OCI-LY7 (cell line): Measurements from ENCODE around the gene REEP6. TPM values are rescaled to one million over a fixed set of nuclear protein-coding genes. Genes with fewer than 3 reads are reported as not detected.

Experiments
- BruUV-seq: library from RNA; stranded (reverse); fragments of 400-500 nt; replicated peaks from 2 replicates; lab custom pipeline; 2021; lab: Mats Ljungman, UMichigan
- CTCF ChIA-PET: fragments of 300-600 bp; sonication (Branson Sonifier 250); formaldehyde crosslinking; loops from one replicate; lab custom pipeline; 2022; ENCODE audit warnings: antibody characterized with exemption; ENCODE audit not compliant: unreplicated experiment; lab: Charles Lee
- POLR2A ChIA-PET: fragments of 300-600 bp; sonication (Branson Sonifier 250); formaldehyde crosslinking; loops from one replicate; lab custom pipeline; 2022; ENCODE audit warnings: antibody characterized with exemption; lab: Charles Lee
- DNase-seq: peaks from one replicate; pipeline ENCODE4 v3.0.0-alpha.2; 2015; ENCODE audit warnings: low spot score
- H2AFZ ChIP-seq: fragments of 200-600 bp; sonication (generic), shearing (Covaris generic); 2 replicates; pipeline ENCODE4 v1.6.1; 2014; ENCODE audit warnings: mild to moderate bottlenecking, antibody characterized with exemption, low read length, moderate library complexity
- H3K27ac ChIP-seq: fragments of 200-600 bp; sonication (generic); 2 replicates; pipeline ENCODE4 v1.5.1; 2014; ENCODE audit warnings: mixed run types, low read depth, mild to moderate bottlenecking, moderate library complexity, low read length, inconsistent platforms; ENCODE audit not compliant: poor library complexity, severe bottlenecking
- H3K36me3 ChIP-seq: fragments of 200-600 bp; sonication (generic); 2 replicates; pipeline ENCODE4 v1.6.1; 2014; ENCODE audit warnings: mild to moderate bottlenecking, antibody characterized with exemption, low read length, moderate library complexity, mixed read lengths; ENCODE audit not compliant: insufficient read depth
- H3K4me1 ChIP-seq: fragments of 200-600 bp; sonication (generic); 2 replicates; pipeline ENCODE4 v1.5.1; 2014; ENCODE audit warnings: mild to moderate bottlenecking, low read length; ENCODE audit not compliant: insufficient read depth, poor library complexity, severe bottlenecking
- H3K4me2 ChIP-seq: fragments of 200-600 bp; sonication (generic); 2 replicates; pipeline ENCODE4 v1.6.1; 2014; ENCODE audit warnings: mild to moderate bottlenecking, low read length
- H3K4me3 ChIP-seq: fragments of 200-600 bp; sonication (generic); 2 replicates; pipeline ENCODE4 v1.5.1; 2014; ENCODE audit warnings: mild to moderate bottlenecking, low read depth, low read length; ENCODE audit not compliant: poor library complexity, severe bottlenecking
- H3K79me2 ChIP-seq: fragments of 200-600 bp; sonication (generic); 2 replicates; pipeline ENCODE4 v1.6.1; 2016; ENCODE audit warnings: low read depth, mild to moderate bottlenecking, low read length, moderate library complexity, mixed read lengths; ENCODE audit not compliant: insufficient read depth
- H3K9me2 ChIP-seq: fragments of 200-600 bp; sonication (generic); 2 replicates; pipeline ENCODE4 v1.6.1; 2016; ENCODE audit warnings: mild to moderate bottlenecking, low read length, mixed read lengths; ENCODE audit not compliant: insufficient read depth
- H3K9me3 ChIP-seq: fragments of 200-600 bp; sonication (generic); 2 replicates; pipeline ENCODE4 v1.6.1; 2014; ENCODE audit warnings: mild to moderate bottlenecking, mixed run types, low read length, mixed read lengths
- H4K20me1 ChIP-seq: fragments of 200-600 bp; sonication (generic); 2 replicates; pipeline ENCODE4 v1.6.1; 2014; ENCODE audit warnings: mild to moderate bottlenecking, antibody characterized with exemption, low read length, moderate library complexity, mixed read lengths; ENCODE audit not compliant: insufficient read depth
- CTCF ChIP-seq: fragments of 200-600 bp; sonication (generic); conservative IDR thresholded peaks from 2 replicates; pipeline ENCODE4 v1.5.1; 2014; ENCODE audit warnings: mild to moderate bottlenecking, antibody characterized with exemption, low read length, moderate library complexity, mixed read lengths
- EZH2phosphoT487 ChIP-seq: fragments of 200-600 bp; sonication (generic); IDR thresholded peaks from 2 replicates; pipeline ENCODE4 v1.6.1; 2018; ENCODE audit warnings: low read depth, borderline replicate concordance, mild to moderate bottlenecking, mixed run types, antibody characterized with exemption, low read length, moderate library complexity, mixed read lengths
- intact Hi-C: fragments of 100-400 bp; cut with micrococcal nuclease; formaldehyde crosslinking; loops from one replicate; pipeline ENCODE4 v1.10.0; 2022; ENCODE audit not compliant: unreplicated experiment
- total RNA-seq, 2 experiments: library from RNA; depleted of rRNA in 1 of 2; stranded (reverse); fragments of >200 nt in 1 of 2; shearing (Covaris generic) in 1 of 2; gene quantifications; 2 replicates each; pipeline ENCODE4 v1.2.3, GENCODE V29; 2014 to 2022

REEP6 gene
- total RNA-seq, 2 experiments from 2014 or later, result 1.3 to 3.6 TPM

GRCh38 chr19:1478934-1479707 is 11.9 kb upstream of the REEP6 start, which contains the start of gene C19orf25:
C19orf25 (minus strand) TSS chr19:1479215; CDS start chr19:1478903, 312 bp downstream.
- peaks cover 21% of the 10 kb centered on the region for H3K36me3 ChIP-seq
- peak within 1 kb of the TSS; percentile 73 for H3K4me2 ChIP-seq
- ChIA-PET CTCF (no interaction called here), POLR2A (no interaction called here)
- peak; percentile 96 for DNase-seq
- H3K9me2 ChIP-seq, result no peaks in the 10 kb centered on the region
- intact Hi-C loops, result loop anchor here (1.0 to 2.0 kb wide), 3 partner anchors 24 to 72 kb away; partner anchors contain the start of gene DAZAP1
- no peaks in the 10 kb centered on the region for H3K9me3 ChIP-seq
- H2AFZ ChIP-seq, result peak within 1 kb of the TSS; percentile 82
- peaks cover 14% of the 10 kb centered on the region for H3K4me1 ChIP-seq
- H4K20me1 ChIP-seq, result no peaks in the 10 kb centered on the region; the same call in 1 of the 2 replicates
- TF ChIP-seq CTCF (no peak), EZH2phosphoT487 (no peak)
- peak within 1 kb of the TSS; percentile 88 for H3K4me3 ChIP-seq
- no TSS peak for BruUV-seq
- peaks cover 17% of the 10 kb centered on the region for H3K79me2 ChIP-seq
- peak within 1 kb of the TSS; percentile 81 for H3K27ac ChIP-seq

- no peak for DNase-seq
- H4K20me1 ChIP-seq, result no peaks in the 10 kb centered on the region
- CTCF ChIA-PET, result no interaction called here
- peaks cover 17% of the 10 kb centered on the region for H3K79me2 ChIP-seq
- TF ChIP-seq CTCF (no peak), EZH2phosphoT487 (no peak)
- H3K9me3 ChIP-seq, result no peaks in the 10 kb centered on the region
- no peaks in the 10 kb centered on the region for H3K9me2 ChIP-seq
- H3K4me1 ChIP-seq, result peaks cover 14% of the 10 kb centered on the region
- intact Hi-C loops, result no loop called here
- H3K36me3 ChIP-seq, result peaks cover 9% of the 10 kb centered on the region
- BruUV-seq, result no TSS peak
- H3K4me3 ChIP-seq, result no peak overlapping the region
- H3K27ac ChIP-seq, result no peak overlapping the region
- POLR2A ChIA-PET, result no interaction called here
- H2AFZ ChIP-seq, result no peak overlapping the region
- H3K4me2 ChIP-seq, result no peak overlapping the region
Observed at GRCh38 chr19:1481224-1481892, 9.6 kb upstream of the REEP6 start.
